ENCODE measurements around the gene NEUROD6. TPM values are rescaled to one million over a fixed set of nuclear protein-coding genes. Genes with fewer than 3 reads are reported as not detected.

The NEUROD6 gene
- total RNA-seq, 4 donors from 2014 or later = not detected

DNA sequence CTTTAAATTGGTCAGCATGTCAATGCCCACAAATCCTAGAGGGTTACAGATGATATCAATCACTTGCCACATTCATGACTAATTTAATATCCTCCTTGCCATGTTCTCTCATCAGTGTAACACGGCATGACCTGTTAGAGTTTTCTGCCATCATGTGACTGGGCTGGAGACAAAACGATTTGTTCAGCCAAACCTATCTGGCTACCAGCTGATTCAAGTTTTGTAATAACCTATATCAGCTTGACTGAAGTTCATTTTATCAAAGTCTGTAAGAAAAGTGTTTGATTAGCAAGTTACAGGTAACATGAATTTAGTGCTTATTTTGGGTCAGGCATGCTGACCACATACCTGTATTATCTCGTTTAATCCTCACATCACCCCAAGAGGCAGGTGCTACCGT lies 25.7 kb downstream of the NEUROD6 start:
- H3K9me3 ChIP-seq = no peaks in the 10 kb centered on the region
- intact Hi-C loops (cut with DNase I; ENCODE audit: low total_unique reads) = no loop called here
- in situ Hi-C loops (cut with MboI; ENCODE audit: low pct_ligation_motif_present in 1 of 4, low pct_unique_long_range_greater_than_20kb in 1 of 4, low sequenced_read_pairs in 3 of 4) = no loop called here
- no peaks in the 10 kb centered on the region for H3K27me3 ChIP-seq
- no peak overlapping the region for H3K27ac ChIP-seq
- WGBS, 2 donors (ENCODE audit: low coverage in 1 of 2) = 62% methylated on average over 4 of the region's 4 CpGs; no CpG with 5 or more reads in 1 of the 2 donors
- H3K36me3 ChIP-seq = no peaks in the 10 kb centered on the region
- H3K4me3 ChIP-seq = no peak overlapping the region
- no peaks in the 10 kb centered on the region for H3K4me1 ChIP-seq
- no peak for DNase-seq
- TF ChIP-seq POLR2A (IDR thresholded peaks at IDR 0.05) = no peak
- no peak for TF ChIP-seq POLR2AphosphoS5 (IDR thresholded peaks at IDR 0.05)
- TF ChIP-seq, protein P1, sequence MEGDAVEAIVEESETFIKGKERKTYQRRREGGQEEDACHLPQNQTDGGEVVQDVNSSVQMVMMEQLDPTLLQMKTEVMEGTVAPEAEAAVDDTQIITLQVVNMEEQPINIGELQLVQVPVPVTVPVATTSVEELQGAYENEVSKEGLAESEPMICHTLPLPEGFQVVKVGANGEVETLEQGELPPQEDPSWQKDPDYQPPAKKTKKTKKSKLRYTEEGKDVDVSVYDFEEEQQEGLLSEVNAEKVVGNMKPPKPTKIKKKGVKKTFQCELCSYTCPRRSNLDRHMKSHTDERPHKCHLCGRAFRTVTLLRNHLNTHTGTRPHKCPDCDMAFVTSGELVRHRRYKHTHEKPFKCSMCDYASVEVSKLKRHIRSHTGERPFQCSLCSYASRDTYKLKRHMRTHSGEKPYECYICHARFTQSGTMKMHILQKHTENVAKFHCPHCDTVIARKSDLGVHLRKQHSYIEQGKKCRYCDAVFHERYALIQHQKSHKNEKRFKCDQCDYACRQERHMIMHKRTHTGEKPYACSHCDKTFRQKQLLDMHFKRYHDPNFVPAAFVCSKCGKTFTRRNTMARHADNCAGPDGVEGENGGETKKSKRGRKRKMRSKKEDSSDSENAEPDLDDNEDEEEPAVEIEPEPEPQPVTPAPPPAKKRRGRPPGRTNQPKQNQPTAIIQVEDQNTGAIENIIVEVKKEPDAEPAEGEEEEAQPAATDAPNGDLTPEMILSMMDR (IDR thresholded peaks at IDR 0.05) = no peak
- no peak for TF ChIP-seq EP300 (IDR thresholded peaks at IDR 0.05; ENCODE audit: low read depth)

DNA sequence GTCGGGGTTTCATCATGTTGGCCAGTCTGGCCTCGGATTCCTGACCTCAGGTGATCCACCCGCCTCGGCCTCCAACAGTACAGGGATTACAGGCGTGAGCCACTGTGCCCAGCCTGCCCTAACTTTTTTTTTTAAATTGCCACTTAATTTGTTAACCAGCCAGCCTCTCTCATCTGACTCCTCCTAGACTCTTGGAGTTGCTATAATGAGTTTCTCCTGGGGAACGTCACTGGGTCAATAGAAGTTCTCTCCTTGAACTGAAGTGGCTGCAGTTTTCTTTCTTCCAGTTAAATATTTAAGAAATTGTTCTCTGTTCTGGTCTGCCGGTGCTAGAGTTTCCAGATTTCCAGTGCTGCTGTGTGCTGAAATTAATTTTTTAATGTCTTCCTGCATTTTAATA lies 27.6 kb downstream of the NEUROD6 start:
- Histone ChIP-seq H3K4me3 (no peak overlapping the region), H3K36me3 (no peaks in the 10 kb centered on the region), H3K4me1 (no peaks in the 10 kb centered on the region), H3K9me3 (no peaks in the 10 kb centered on the region), H3K27ac (no peak overlapping the region), H3K27me3 (no peaks in the 10 kb centered on the region)
- DNase-seq = no peak
- in situ Hi-C loops (cut with MboI; ENCODE audit: low pct_ligation_motif_present in 1 of 4, low pct_unique_long_range_greater_than_20kb in 1 of 4, low sequenced_read_pairs in 3 of 4) (no loop called here), intact Hi-C loops (cut with DNase I; ENCODE audit: low total_unique reads) (no loop called here)
- 69 to 76% methylated on average over 2 to 7 of the region's 7 CpGs for WGBS, 2 donors (ENCODE audit: low coverage in 1 of 2)
- TF ChIP-seq EP300 (IDR thresholded peaks at IDR 0.05; ENCODE audit: low read depth) (no peak), POLR2AphosphoS5 (IDR thresholded peaks at IDR 0.05) (no peak), POLR2A (IDR thresholded peaks at IDR 0.05) (no peak)
- TF ChIP-seq, protein P1 (IDR thresholded peaks at IDR 0.05) = no peak

DNA sequence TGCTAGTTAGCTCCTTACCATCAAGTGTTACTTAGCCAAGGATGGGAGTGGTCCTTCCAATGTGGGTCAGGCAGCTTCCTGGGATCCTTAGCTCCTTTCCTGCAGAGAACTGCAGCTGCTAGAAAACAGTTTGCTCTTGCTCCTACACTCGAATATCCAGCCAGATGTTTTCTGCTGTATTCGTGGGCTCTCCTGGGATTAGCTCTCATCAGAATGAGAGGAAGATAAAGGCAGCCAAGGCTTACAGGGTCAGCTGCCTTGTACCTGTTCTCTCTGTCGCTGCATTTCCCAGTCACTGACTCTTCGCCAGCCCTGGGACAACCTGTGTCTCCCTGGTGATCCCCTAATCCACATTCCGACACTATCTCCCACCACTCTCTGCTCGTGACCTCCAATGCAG lies 29.0 kb downstream of the NEUROD6 start:
- H3K9me3 ChIP-seq = no peaks in the 10 kb centered on the region
- in situ Hi-C loops (cut with MboI; ENCODE audit: low pct_ligation_motif_present in 1 of 4, low pct_unique_long_range_greater_than_20kb in 1 of 4, low sequenced_read_pairs in 3 of 4) (no loop called here), intact Hi-C loops (cut with DNase I; ENCODE audit: low total_unique reads) (no loop called here)
- no peaks in the 10 kb centered on the region for H3K36me3 ChIP-seq
- H3K4me3 ChIP-seq = no peak overlapping the region
- H3K4me1 ChIP-seq = no peaks in the 10 kb centered on the region
- 55 to 57% methylated on average over 4 to 6 of the region's 6 CpGs for WGBS, 2 donors (ENCODE audit: low coverage in 1 of 2)
- H3K27ac ChIP-seq = no peak overlapping the region
- H3K27me3 ChIP-seq = no peaks in the 10 kb centered on the region
- DNase-seq = no peak
- TF ChIP-seq EP300 (IDR thresholded peaks at IDR 0.05; ENCODE audit: low read depth) (no peak), POLR2AphosphoS5 (IDR thresholded peaks at IDR 0.05) (no peak), POLR2A (IDR thresholded peaks at IDR 0.05) (no peak)
- TF ChIP-seq, protein P1 (IDR thresholded peaks at IDR 0.05) = no peak

DNA sequence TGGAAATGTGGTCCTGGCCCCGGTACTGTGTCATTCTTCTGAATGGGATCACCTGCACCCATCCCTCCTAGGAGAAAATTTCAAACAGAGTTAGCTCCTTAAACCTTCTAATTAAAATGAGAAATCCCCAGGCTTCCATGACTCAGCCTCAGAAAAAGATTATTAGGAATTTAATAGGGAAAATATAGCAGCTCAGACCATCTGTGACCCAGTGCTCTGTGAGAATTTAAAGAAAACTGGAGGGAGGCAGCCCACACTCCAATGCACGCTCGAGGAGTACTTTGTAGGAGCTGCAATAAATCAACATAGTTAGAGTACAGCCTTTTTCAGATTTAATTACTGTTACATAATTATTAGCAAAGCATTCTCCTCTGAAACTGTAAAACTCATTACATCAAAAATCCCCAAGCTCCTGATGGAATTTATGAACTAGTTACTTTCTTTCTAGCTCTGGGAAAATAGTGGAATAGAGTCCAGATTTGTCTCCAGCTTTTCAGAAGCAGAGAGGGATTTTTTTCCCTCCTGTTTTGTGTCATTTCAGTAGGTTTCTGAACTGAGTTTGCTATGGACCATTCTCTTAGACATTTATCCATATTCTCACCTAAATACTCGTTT lies 30.1 kb downstream of the NEUROD6 start:
- DNase-seq = no peak
- no peaks in the 10 kb centered on the region for H3K36me3 ChIP-seq
- H3K4me3 ChIP-seq = no peak overlapping the region
- H3K9me3 ChIP-seq = no peaks in the 10 kb centered on the region
- WGBS, 2 donors (ENCODE audit: low coverage in 1 of 2) = 40 to 44% methylated on average over 3 to 4 of the region's 4 CpGs
- H3K27me3 ChIP-seq = no peaks in the 10 kb centered on the region
- no peaks in the 10 kb centered on the region for H3K4me1 ChIP-seq
- intact Hi-C loops (cut with DNase I; ENCODE audit: low total_unique reads) (no loop called here), in situ Hi-C loops (cut with MboI; ENCODE audit: low pct_ligation_motif_present in 1 of 4, low pct_unique_long_range_greater_than_20kb in 1 of 4, low sequenced_read_pairs in 3 of 4) (no loop called here)
- H3K27ac ChIP-seq = no peak overlapping the region
- TF ChIP-seq POLR2AphosphoS5 (IDR thresholded peaks at IDR 0.05) (no peak), POLR2A (IDR thresholded peaks at IDR 0.05) (no peak), EP300 (IDR thresholded peaks at IDR 0.05; ENCODE audit: low read depth) (no peak)
- TF ChIP-seq, protein P1 (IDR thresholded peaks at IDR 0.05) = no peak

All from transverse colon (tissue), 4 donors.